HG03103 (cell line): ENCODE data around the gene PGAP6.
"Not testable (repeated sequence)": the region's sequence is repeated elsewhere in the genome, so short reads cannot be mapped to it uniquely, and the experiment has no call there.

ENCODE experiments used
- ATAC-seq: cut with Tn5 transposase; IDR thresholded peaks from one replicate; pipeline ENCODE4 v1.9.1; 2021; ENCODE audit warnings: low read depth; ENCODE audit not compliant: unreplicated experiment

Gene PGAP6, protein sequence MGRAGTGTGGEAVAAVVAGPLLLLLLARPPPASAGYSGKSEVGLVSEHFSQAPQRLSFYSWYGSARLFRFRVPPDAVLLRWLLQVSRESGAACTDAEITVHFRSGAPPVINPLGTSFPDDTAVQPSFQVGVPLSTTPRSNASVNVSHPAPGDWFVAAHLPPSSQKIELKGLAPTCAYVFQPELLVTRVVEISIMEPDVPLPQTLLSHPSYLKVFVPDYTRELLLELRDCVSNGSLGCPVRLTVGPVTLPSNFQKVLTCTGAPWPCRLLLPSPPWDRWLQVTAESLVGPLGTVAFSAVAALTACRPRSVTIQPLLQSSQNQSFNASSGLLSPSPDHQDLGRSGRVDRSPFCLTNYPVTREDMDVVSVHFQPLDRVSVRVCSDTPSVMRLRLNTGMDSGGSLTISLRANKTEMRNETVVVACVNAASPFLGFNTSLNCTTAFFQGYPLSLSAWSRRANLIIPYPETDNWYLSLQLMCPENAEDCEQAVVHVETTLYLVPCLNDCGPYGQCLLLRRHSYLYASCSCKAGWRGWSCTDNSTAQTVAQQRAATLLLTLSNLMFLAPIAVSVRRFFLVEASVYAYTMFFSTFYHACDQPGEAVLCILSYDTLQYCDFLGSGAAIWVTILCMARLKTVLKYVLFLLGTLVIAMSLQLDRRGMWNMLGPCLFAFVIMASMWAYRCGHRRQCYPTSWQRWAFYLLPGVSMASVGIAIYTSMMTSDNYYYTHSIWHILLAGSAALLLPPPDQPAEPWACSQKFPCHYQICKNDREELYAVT

GRCh38 chr16:381789-382717, at the start of gene PGAP6:
PGAP6 (minus strand) TSS chr16:381978; CDS start chr16:381821, 157 bp downstream.
- no peak for ATAC-seq

GRCh38 chr16:430904-431303, 49.1 kb upstream of the PGAP6 start:
- no peak for ATAC-seq

- no peak for ATAC-seq
Measured at GRCh38 chr16:427250-427649, 45.5 kb upstream of the PGAP6 start.

- ATAC-seq, result no peak
Measured at GRCh38 chr16:426906-427249, 45.1 kb upstream of the PGAP6 start.

- ATAC-seq, result no peak
Measured at GRCh38 chr16:426115-426905, 44.5 kb upstream of the PGAP6 start.

DNA sequence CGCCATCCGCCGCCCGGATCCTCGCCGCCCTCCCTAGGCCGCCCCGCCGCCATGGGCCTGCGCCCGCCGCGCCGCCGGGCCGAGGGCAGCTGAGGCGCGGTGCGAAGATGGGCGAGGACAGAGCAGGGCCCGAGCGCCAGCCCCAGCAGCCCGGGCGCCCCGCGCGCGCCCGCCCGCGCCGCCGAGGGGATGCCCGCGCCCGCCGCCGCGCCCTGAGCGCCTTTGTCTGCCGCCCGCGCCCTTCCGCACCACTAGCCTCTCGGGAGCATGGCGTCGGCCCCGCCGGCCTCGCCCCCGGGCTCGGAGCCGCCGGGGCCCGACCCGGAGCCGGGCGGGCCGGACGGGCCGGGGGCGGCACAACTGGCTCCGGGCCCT, 43.9 kb upstream of the PGAP6 start:
- no peak for ATAC-seq

DNA sequence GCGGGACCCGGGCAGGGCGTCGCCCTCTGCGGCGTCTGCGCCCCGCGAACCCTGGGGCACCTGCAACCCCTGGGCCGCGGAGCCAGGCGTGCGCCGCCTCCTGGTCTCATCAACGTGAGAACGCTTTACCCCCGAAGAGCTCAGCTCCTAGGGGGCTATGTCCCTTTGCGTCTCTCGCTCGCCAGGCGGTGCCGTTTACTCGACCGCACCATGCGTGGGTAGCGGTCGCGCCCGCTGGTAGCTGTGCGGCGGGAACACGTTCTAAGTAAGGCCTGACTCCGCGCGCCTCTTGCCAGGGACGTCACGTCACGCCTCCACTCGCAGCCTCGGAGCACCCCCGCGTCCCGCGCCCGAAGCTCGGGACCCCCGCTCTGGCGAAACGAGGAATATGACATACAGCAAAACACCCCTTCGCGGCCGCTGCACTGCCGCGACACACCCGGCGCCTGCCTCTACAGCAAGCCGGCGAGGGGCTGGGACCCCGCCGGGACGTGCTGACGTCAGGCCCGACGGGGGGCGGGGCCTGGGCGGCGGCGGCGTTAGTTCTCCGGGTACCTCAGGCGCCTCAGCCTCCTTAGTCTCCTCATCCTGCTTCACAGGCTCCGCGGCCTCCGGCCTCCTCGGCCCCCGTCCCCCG, 43.4 kb upstream of the PGAP6 start, which contains the start of gene RAB11FIP3:
Gene RAB11FIP3 (plus strand): TSS at position 568 of the 637 bp plus-strand sequence. CDS start 358 bp downstream, outside the sequence.
- peak; percentile 83 for ATAC-seq

GRCh38 chr16:424623-425081, 42.9 kb upstream of the PGAP6 start:
- no peak for ATAC-seq

GRCh38 chr16:424033-424622, 42.4 kb upstream of the PGAP6 start:
- no peak for ATAC-seq

DNA sequence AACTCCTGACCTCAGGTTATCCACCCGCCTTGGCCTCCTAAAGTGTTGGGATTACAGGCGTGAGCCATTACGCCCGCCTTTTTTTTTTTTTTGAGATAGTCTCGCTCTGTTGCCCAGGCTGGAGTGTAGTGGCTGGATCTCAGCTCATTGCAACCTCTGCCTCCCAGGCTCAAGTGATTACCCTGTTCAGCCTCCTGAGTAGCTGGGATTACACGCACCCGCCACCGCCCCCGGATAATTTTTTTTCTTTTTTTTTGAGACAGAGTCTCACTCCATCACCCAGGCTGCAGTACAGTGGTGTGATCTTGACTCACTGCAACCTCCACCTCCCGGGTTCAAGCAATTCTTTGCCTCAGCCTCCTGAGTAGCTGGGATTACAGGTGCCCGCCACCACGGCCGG, 40.4 kb upstream of the PGAP6 start:
- ATAC-seq, result not testable (repeated sequence)

GRCh38 chr16:415170-415498, 33.4 kb upstream of the PGAP6 start:
- not testable (repeated sequence) for ATAC-seq

DNA sequence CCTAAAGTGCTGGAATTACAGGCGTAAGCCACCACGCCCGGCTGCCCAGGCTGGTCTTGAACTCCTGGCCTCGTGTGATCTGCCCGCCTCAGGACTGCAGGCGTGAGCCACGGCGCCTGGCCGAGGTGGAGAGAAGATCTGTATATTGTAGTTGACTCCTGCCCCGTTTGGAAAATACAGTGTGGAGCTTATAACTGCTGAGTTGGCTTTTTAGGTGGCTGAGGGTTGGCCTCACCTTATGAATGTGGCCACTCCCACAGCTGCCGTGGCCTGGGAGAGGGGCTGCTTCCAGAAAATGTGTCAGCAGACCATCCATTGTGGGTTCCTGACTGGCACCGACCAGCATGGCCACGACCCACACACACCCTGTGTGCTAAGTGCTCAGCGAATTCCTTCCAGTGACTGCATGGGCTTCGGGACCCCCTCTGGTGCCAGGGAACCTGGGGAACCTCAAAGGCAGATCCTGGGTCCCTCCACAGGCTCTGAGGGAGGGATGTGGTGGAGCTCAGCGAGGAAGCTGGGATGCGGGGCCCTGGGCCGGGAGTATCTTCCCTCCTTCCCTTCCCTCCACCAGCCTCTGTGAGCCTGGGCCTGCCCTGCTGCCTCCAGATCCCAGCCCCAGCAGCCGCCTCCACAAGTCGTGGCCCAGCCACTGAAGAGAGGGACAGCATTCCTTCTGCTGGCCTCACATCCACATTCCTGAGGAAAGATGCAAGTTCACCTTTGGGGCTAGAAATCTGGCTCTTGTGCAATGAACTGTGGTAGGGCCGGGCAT, 32.8 kb upstream of the PGAP6 start:
- ATAC-seq, result no peak

GRCh38 chr16:411576-412265, 29.9 kb upstream of the PGAP6 start:
- no peak for ATAC-seq

- no peak for ATAC-seq
Measured at GRCh38 chr16:410516-411178, 28.9 kb upstream of the PGAP6 start.

GRCh38 chr16:407253-407652, 25.5 kb upstream of the PGAP6 start:
- ATAC-seq, result no peak

DNA sequence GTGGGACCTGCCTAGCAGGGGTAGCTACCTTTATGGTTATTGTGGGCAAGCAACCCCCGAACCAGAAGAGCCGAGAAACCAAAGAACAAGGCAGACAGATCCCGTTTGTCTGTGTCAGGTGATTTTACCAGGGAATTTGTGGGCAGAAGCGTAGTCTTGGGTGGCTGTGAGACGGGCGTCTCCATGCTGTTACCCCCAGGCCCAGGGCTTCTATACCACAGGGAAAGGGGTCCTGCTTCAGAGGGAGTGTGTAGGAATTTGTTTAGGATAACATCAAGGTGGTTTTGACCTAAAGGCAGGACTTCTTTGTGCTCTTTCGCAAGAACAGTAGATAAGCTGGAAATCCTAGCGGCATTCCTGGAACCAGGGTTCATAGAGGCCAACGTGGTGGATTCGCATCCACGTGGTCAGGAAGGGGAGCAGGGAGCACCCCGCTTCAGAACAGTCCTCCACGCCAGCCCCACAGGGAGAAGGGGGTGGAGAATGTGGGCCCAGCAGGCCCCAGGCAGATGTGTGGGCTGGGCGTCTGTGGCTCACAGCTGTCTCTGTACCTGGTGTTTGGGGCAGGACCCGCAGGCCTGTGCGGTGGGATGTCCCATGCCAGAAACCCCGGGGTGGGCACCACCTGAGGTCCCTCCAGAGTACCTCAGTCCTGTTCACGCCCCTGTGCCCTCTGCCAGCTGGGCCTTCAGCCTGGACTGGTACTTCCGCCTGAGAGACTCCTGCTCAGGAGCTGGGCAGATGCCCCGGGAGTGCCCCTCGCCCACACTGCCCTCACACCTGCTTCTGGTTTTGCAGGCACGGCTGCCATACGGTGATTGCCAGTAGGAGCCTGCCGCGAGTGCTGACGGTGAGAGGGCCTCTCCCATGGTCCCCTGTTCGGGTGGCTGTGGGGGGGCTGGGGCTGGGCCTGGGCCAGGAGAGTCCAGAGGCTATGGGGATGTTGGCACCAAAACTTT, 24.0 kb upstream of the PGAP6 start:
- no peak for ATAC-seq
